Activated T-cell treated with anti-CD3 and anti-CD28 coated beads, Interleukin-2, amount 50 U/mL, for 24 hours (primary cell): Measurements from ENCODE around the gene GLB1L2.

Experiments used
- DNase-seq: peaks from one replicate; pipeline ENCODE4 v3.0.0-alpha.2; 2020
- H3K27ac Mint-ChIP-seq: 2 replicates; pipeline ENCODE4 v1.8.0; 2020; ENCODE audit warnings: mild to moderate bottlenecking, mixed read lengths
- H3K27me3 Mint-ChIP-seq: 2 replicates; pipeline ENCODE4 v1.8.0; 2020; ENCODE audit warnings: mixed read lengths
- H3K36me3 Mint-ChIP-seq: 2 replicates; pipeline ENCODE4 v1.8.0; 2020; ENCODE audit warnings: low read depth, mixed read lengths
- H3K4me1 Mint-ChIP-seq: 2 replicates; pipeline ENCODE4 v1.8.0; 2020; ENCODE audit warnings: low read depth, mixed read lengths
- H3K4me3 Mint-ChIP-seq: 2 replicates; pipeline ENCODE4 v1.8.0; 2020; ENCODE audit warnings: mild to moderate bottlenecking, moderate library complexity, mixed read lengths
- H3K9me3 Mint-ChIP-seq: 2 replicates; pipeline ENCODE4 v1.8.0; 2020; ENCODE audit warnings: mixed read lengths

The GLB1L2 gene

GRCh38 chr11:134387501-134387900, 55.7 kb downstream of the GLB1L2 start:
- H3K27ac Mint-ChIP-seq: no peak overlapping the region
- peaks cover 43% of the 10 kb centered on the region for H3K27me3 Mint-ChIP-seq
- H3K9me3 Mint-ChIP-seq: no peaks in the 10 kb centered on the region
- no peak overlapping the region for H3K4me3 Mint-ChIP-seq
- peaks cover 21% of the 10 kb centered on the region for H3K4me1 Mint-ChIP-seq
- H3K36me3 Mint-ChIP-seq: no peaks in the 10 kb centered on the region
- DNase-seq: no peak

GRCh38 chr11:134388590-134388989, 56.8 kb downstream of the GLB1L2 start:
- Mint-ChIP-seq H3K4me1 (peaks cover 21% of the 10 kb centered on the region), H3K27ac (no peak overlapping the region)

GRCh38 chr11:134389464-134390180, 57.8 kb downstream of the GLB1L2 start:
- H3K9me3 Mint-ChIP-seq: no peaks in the 10 kb centered on the region
- H3K4me3 Mint-ChIP-seq: no peak overlapping the region
- peaks cover 41% of the 10 kb centered on the region for H3K27me3 Mint-ChIP-seq
- H3K27ac Mint-ChIP-seq: no peak overlapping the region
- H3K36me3 Mint-ChIP-seq: no peaks in the 10 kb centered on the region
- H3K4me1 Mint-ChIP-seq: peaks cover 21% of the 10 kb centered on the region
- DNase-seq: no peak

More at GRCh38 chr11:134388590-134388989, 56.8 kb downstream of the GLB1L2 start:
- no peak for DNase-seq
- Mint-ChIP-seq H3K9me3 (no peaks in the 10 kb centered on the region), H3K27me3 (peaks cover 43% of the 10 kb centered on the region), H3K36me3 (no peaks in the 10 kb centered on the region), H3K4me3 (no peak overlapping the region)

- Mint-ChIP-seq H3K4me3 (no peak overlapping the region), H3K27me3 (peaks cover 31% of the 10 kb centered on the region), H3K4me1 (peaks cover 16% of the 10 kb centered on the region), H3K36me3 (no peaks in the 10 kb centered on the region), H3K9me3 (no peaks in the 10 kb centered on the region), H3K27ac (no peak overlapping the region)
- DNase-seq: no peak
These were observed 59.1 kb downstream of the GLB1L2 start for GRCh38 chr11:134390706-134391569.

- H3K27ac Mint-ChIP-seq: no peak overlapping the region
- H3K4me3 Mint-ChIP-seq: no peak overlapping the region
- no peaks in the 10 kb centered on the region for H3K36me3 Mint-ChIP-seq
- peaks cover 27% of the 10 kb centered on the region for H3K27me3 Mint-ChIP-seq
- no peaks in the 10 kb centered on the region for H3K9me3 Mint-ChIP-seq
- peaks cover 9% of the 10 kb centered on the region for H3K4me1 Mint-ChIP-seq
- no peak for DNase-seq
These were observed 59.9 kb downstream of the GLB1L2 start for GRCh38 chr11:134391656-134392055.

GRCh38 chr11:134392953-134393615, 61.3 kb downstream of the GLB1L2 start:
- Mint-ChIP-seq H3K4me1 (no peaks in the 10 kb centered on the region), H3K27ac (no peak overlapping the region), H3K27me3 (peaks cover 22% of the 10 kb centered on the region), H3K36me3 (no peaks in the 10 kb centered on the region), H3K9me3 (no peaks in the 10 kb centered on the region), H3K4me3 (no peak overlapping the region)
- no peak for DNase-seq

GRCh38 chr11:134393638-134394037, 61.9 kb downstream of the GLB1L2 start:
- peaks cover 22% of the 10 kb centered on the region for H3K27me3 Mint-ChIP-seq
- DNase-seq: no peak
- no peaks in the 10 kb centered on the region for H3K9me3 Mint-ChIP-seq
- H3K4me1 Mint-ChIP-seq: no peaks in the 10 kb centered on the region
- H3K36me3 Mint-ChIP-seq: no peaks in the 10 kb centered on the region
- no peak overlapping the region for H3K27ac Mint-ChIP-seq
- no peak overlapping the region for H3K4me3 Mint-ChIP-seq

GRCh38 chr11:134394311-134394710, 62.5 kb downstream of the GLB1L2 start:
- H3K36me3 Mint-ChIP-seq: no peaks in the 10 kb centered on the region
- H3K27ac Mint-ChIP-seq: no peak overlapping the region

GRCh38 chr11:134395002-134395401, 63.2 kb downstream of the GLB1L2 start:
- no peak overlapping the region for H3K4me3 Mint-ChIP-seq
- H3K4me1 Mint-ChIP-seq: no peaks in the 10 kb centered on the region
- H3K27ac Mint-ChIP-seq: no peak overlapping the region
- H3K36me3 Mint-ChIP-seq: no peaks in the 10 kb centered on the region
- no peaks in the 10 kb centered on the region for H3K9me3 Mint-ChIP-seq
- peaks cover 18% of the 10 kb centered on the region for H3K27me3 Mint-ChIP-seq
- no peak for DNase-seq

More at GRCh38 chr11:134394311-134394710, 62.5 kb downstream of the GLB1L2 start:
- H3K27me3 Mint-ChIP-seq: peaks cover 17% of the 10 kb centered on the region
- DNase-seq: no peak
- H3K4me3 Mint-ChIP-seq: no peak overlapping the region
- H3K4me1 Mint-ChIP-seq: no peaks in the 10 kb centered on the region
- H3K9me3 Mint-ChIP-seq: no peaks in the 10 kb centered on the region

GRCh38 chr11:134397304-134398078, 65.7 kb downstream of the GLB1L2 start:
- H3K4me3 Mint-ChIP-seq: no peak overlapping the region
- no peaks in the 10 kb centered on the region for H3K9me3 Mint-ChIP-seq
- no peak overlapping the region for H3K27ac Mint-ChIP-seq
- peaks cover 32% of the 10 kb centered on the region for H3K27me3 Mint-ChIP-seq
- no peaks in the 10 kb centered on the region for H3K36me3 Mint-ChIP-seq
- H3K4me1 Mint-ChIP-seq: no peaks in the 10 kb centered on the region
- DNase-seq: no peak

- no peak overlapping the region for H3K27ac Mint-ChIP-seq
- peaks cover 33% of the 10 kb centered on the region for H3K27me3 Mint-ChIP-seq
- no peaks in the 10 kb centered on the region for H3K36me3 Mint-ChIP-seq
These were observed 66.3 kb downstream of the GLB1L2 start for GRCh38 chr11:134398079-134398444.

GRCh38 chr11:134398644-134399292, 67.0 kb downstream of the GLB1L2 start:
- Mint-ChIP-seq H3K27me3 (peaks cover 37% of the 10 kb centered on the region), H3K36me3 (no peaks in the 10 kb centered on the region)

More at GRCh38 chr11:134398079-134398444, 66.3 kb downstream of the GLB1L2 start:
- no peaks in the 10 kb centered on the region for H3K4me1 Mint-ChIP-seq
- no peaks in the 10 kb centered on the region for H3K9me3 Mint-ChIP-seq
- H3K4me3 Mint-ChIP-seq: no peak overlapping the region
- DNase-seq: no peak

GRCh38 chr11:134399293-134399654, 67.5 kb downstream of the GLB1L2 start:
- no peak for DNase-seq
- Mint-ChIP-seq H3K4me3 (no peak overlapping the region), H3K27ac (no peak overlapping the region), H3K27me3 (peaks cover 41% of the 10 kb centered on the region), H3K36me3 (no peaks in the 10 kb centered on the region), H3K9me3 (no peaks in the 10 kb centered on the region), H3K4me1 (no peaks in the 10 kb centered on the region)

More at GRCh38 chr11:134398644-134399292, 67.0 kb downstream of the GLB1L2 start:
- H3K9me3 Mint-ChIP-seq: no peaks in the 10 kb centered on the region
- H3K4me3 Mint-ChIP-seq: no peak overlapping the region
- no peak overlapping the region for H3K27ac Mint-ChIP-seq
- no peaks in the 10 kb centered on the region for H3K4me1 Mint-ChIP-seq
- DNase-seq: no peak

- no peaks in the 10 kb centered on the region for H3K4me1 Mint-ChIP-seq
- H3K4me3 Mint-ChIP-seq: no peak overlapping the region
- peaks cover 47% of the 10 kb centered on the region for H3K27me3 Mint-ChIP-seq
- H3K36me3 Mint-ChIP-seq: no peaks in the 10 kb centered on the region
- no peaks in the 10 kb centered on the region for H3K9me3 Mint-ChIP-seq
- H3K27ac Mint-ChIP-seq: no peak overlapping the region
- no peak for DNase-seq
These were observed 68.2 kb downstream of the GLB1L2 start for GRCh38 chr11:134399996-134400395.
